Keratinocyte (primary cell): ENCODE results near the gene ENTPD7. TPM values are rescaled to one million over a fixed set of nuclear protein-coding genes. Genes with fewer than 3 reads are reported as not detected.

Experiments used
- DNase-seq: peaks from one replicate; pipeline ENCODE4 v3.0.0-alpha.2; 2011; ENCODE audit warnings: low read depth, missing footprints, low spot score
- FAIRE-seq: peaks from 2 replicates; lab custom pipeline; 2011; peaks lifted over from hg19 to GRCh38; lab: Jason Lieb, UNC
- H2AFZ ChIP-seq: 2 replicates; pipeline ENCODE4 v1.6.0; 2012; ENCODE audit warnings: low read length, control low read depth, inconsistent platforms; ENCODE audit not compliant: control insufficient read depth
- H3K27ac ChIP-seq: 2 replicates; pipeline ENCODE4 v1.5.1; 2011; ENCODE audit warnings: low read length; ENCODE audit not compliant: control insufficient read depth, insufficient read depth
- H3K27me3 ChIP-seq: 3 replicates; pipeline ENCODE4 v1.6.0; 2011; ENCODE audit warnings: low read length; ENCODE audit not compliant: control insufficient read depth, insufficient read depth; ENCODE audit errors: extremely low read depth
- H3K36me3 ChIP-seq, 2 experiments: 2 replicates in 1 of 2; 3 replicates in 1 of 2; pipeline ENCODE4 v1.5.1; 2011; ENCODE audit warnings: low read length in 2 of 2, mild to moderate bottlenecking in 1 of 2; ENCODE audit not compliant: control insufficient read depth in 2 of 2, insufficient read depth in 2 of 2; ENCODE audit errors: extremely low read depth in 1 of 2
- H3K4me1 ChIP-seq: 3 replicates; pipeline ENCODE4 v1.5.1; 2011; ENCODE audit warnings: low read length; ENCODE audit not compliant: control insufficient read depth, insufficient read depth; ENCODE audit errors: extremely low read depth
- H3K4me2 ChIP-seq: 3 replicates; pipeline ENCODE4 v1.6.0; 2011; ENCODE audit warnings: low read depth, low read length; ENCODE audit not compliant: control insufficient read depth, insufficient read depth; ENCODE audit errors: extremely low read depth
- H3K4me3 ChIP-seq, 3 experiments: fragments of 200-600 bp in 1 of 3; sonication (generic) in 1 of 3; 2 replicates in 2 of 3; 3 replicates in 1 of 3; pipeline ENCODE4 v1.5.1; 2011 to 2016; ENCODE audit warnings: low read length in 3 of 3, mild to moderate bottlenecking in 3 of 3, control low read depth in 2 of 3, inconsistent platforms in 1 of 3, low read depth in 1 of 3, mixed read lengths in 1 of 3, mixed run types in 1 of 3, moderate library complexity in 1 of 3; ENCODE audit not compliant: control insufficient read depth in 2 of 3, insufficient read depth in 2 of 3; ENCODE audit errors: extremely low read depth in 1 of 3
- H3K79me2 ChIP-seq: 2 replicates; pipeline ENCODE4 v1.6.0; 2012; ENCODE audit warnings: low read length; ENCODE audit not compliant: control insufficient read depth, insufficient read depth
- H3K9ac ChIP-seq: 3 replicates; pipeline ENCODE4 v1.6.0; 2011; ENCODE audit warnings: low read length; ENCODE audit not compliant: control insufficient read depth, insufficient read depth; ENCODE audit errors: extremely low read depth
- H3K9me1 ChIP-seq: 3 replicates; pipeline ENCODE4 v1.6.0; 2011; ENCODE audit warnings: low read length; ENCODE audit not compliant: control insufficient read depth, insufficient read depth; ENCODE audit errors: extremely low read depth
- H3K9me3 ChIP-seq: 2 replicates; pipeline ENCODE4 v1.5.1; 2012; ENCODE audit warnings: low read depth, low read length; ENCODE audit not compliant: control insufficient read depth
- H4K20me1 ChIP-seq: 3 replicates; pipeline ENCODE4 v1.6.0; 2011; ENCODE audit warnings: low read length; ENCODE audit not compliant: control insufficient read depth, insufficient read depth; ENCODE audit errors: extremely low read depth
- CTCF ChIP-seq, 3 experiments: IDR thresholded peaks in 1 of 3; conservative IDR thresholded peaks in 1 of 3; optimal IDR thresholded peaks in 1 of 3; 2 replicates in 2 of 3; 3 replicates in 1 of 3; pipeline versions ENCODE3 to v1.5.1; 2011; ENCODE audit warnings: low read length in 3 of 3, mild to moderate bottlenecking in 3 of 3, moderate library complexity in 2 of 3, control low read depth in 1 of 3, inconsistent platforms in 1 of 3; ENCODE audit not compliant: insufficient read depth in 2 of 3; ENCODE audit errors: extremely low read depth in 1 of 3
- EZH2 ChIP-seq: IDR thresholded peaks from one replicate; pipeline ENCODE4 v1.6.1; 2012; ENCODE audit warnings: inconsistent platforms, mild to moderate bottlenecking, low read length, moderate library complexity
- dilution Hi-C: fragments of 300-500 bp; cut with MboI; formaldehyde crosslinking; loops from one replicate; pipeline ENCODE4 v1.7.0; 2020; ENCODE audit warnings: low sequenced_read_pairs; ENCODE audit not compliant: extremely low pct_ligation_motif_present
- polyA plus RNA-seq, 5 experiments: library from polyadenylated mRNA; depleted of rRNA in 3 of 5; stranded (reverse) in 3 of 5; stranded (forward) in 1 of 5; unstranded in 1 of 5; fragments of >200 nt; gene quantifications; 1 replicate in 1 of 5; 2 replicates in 3 of 5; 3 replicates in 1 of 5; pipeline versions ENCODE4 v1.2.1 to v1.2.3, GENCODE V29; 2011 to 2012; ENCODE audit warnings: missing spikeins in 2 of 5, low read depth in 1 of 5, low replicate concordance in 1 of 5

ENTPD7 gene
- polyA plus RNA-seq, 1 donor (not counting 4 experiments of a cell fraction or from before 2014, with no cell fraction given) = 18.1 TPM

- peak overlapping the region; percentile 67 for H2AFZ ChIP-seq
- H3K9me3 ChIP-seq = no peaks in the 10 kb centered on the region
- H3K27ac ChIP-seq = peak overlapping the region; percentile 99
- H3K27me3 ChIP-seq = no peaks in the 10 kb centered on the region
- H3K4me1 ChIP-seq = peaks cover 27% of the 10 kb centered on the region
- DNase-seq (no peak), FAIRE-seq (peak; percentile 34)
- H3K9me1 ChIP-seq = no peaks in the 10 kb centered on the region
- H3K9ac ChIP-seq = peak overlapping the region; percentile 98
- peaks cover 46% of the 10 kb centered on the region for H3K79me2 ChIP-seq
- dilution Hi-C loops = loop anchor here (25.0 kb wide), 1 partner anchor 182 kb away; the partner anchor contains the start of gene GOT1
- H3K36me3 ChIP-seq = peaks cover 0 to 5% of the 10 kb centered on the region in 2 experiments
- H4K20me1 ChIP-seq = no peaks in the 10 kb centered on the region
- peak overlapping the region; percentile 83 to 95 (median 85) for H3K4me3 ChIP-seq
- H3K4me2 ChIP-seq = peak overlapping the region; percentile 74
- TF ChIP-seq EZH2 (no peak), CTCF (optimal IDR thresholded peaks at IDR 0.05 in 1 of 3, IDR thresholded peaks at IDR 0.05 in 1 of 3, conservative IDR thresholded peaks at IDR 0.05 in 1 of 3; ENCODE audit: extremely low read depth in 1 of 3, insufficient read depth in 2 of 3, low read length in 3 of 3) (no peak)
These were observed 40.1 kb upstream of the ENTPD7 start for GRCh38 chr10:99619090-99619800.

- Histone ChIP-seq H3K27ac (peak within 1 kb of the TSS; percentile 99), H3K36me3 (peaks cover 0 to 5% of the 10 kb centered on the region in 2 experiments), H3K9ac (peak within 1 kb of the TSS; percentile 98), H3K27me3 (no peaks in the 10 kb centered on the region), H2AFZ (peak within 1 kb of the TSS; percentile 89), H3K79me2 (peaks cover 46% of the 10 kb centered on the region), H3K9me1 (no peaks in the 10 kb centered on the region), H3K4me2 (peak within 1 kb of the TSS; percentile 89), H3K4me3 (peak within 1 kb of the TSS; percentile 83 to 95 (median 85)), H4K20me1 (no peaks in the 10 kb centered on the region), H3K9me3 (no peaks in the 10 kb centered on the region), H3K4me1 (peaks cover 27% of the 10 kb centered on the region)
- TF ChIP-seq EZH2 (no peak), CTCF (optimal IDR thresholded peaks at IDR 0.05 in 1 of 3, IDR thresholded peaks at IDR 0.05 in 1 of 3, conservative IDR thresholded peaks at IDR 0.05 in 1 of 3; ENCODE audit: extremely low read depth in 1 of 3, insufficient read depth in 2 of 3, low read length in 3 of 3) (no peak)
- dilution Hi-C loops = loop anchor here (25.0 kb wide), 1 partner anchor 183 kb away; the partner anchor contains the start of gene GOT1
- FAIRE-seq = peak; percentile 81
- peak; percentile 100 for DNase-seq
These were observed 39.2 kb upstream of the ENTPD7 start, which contains the start of gene SLC25A28 for GRCh38 chr10:99619851-99620710. Gene SLC25A28 (minus strand): TSS chr10:99620439. CDS start chr10:99620335, 104 bp downstream.
